Right lobe of liver (tissue), 6 donors: ENCODE results near the gene ABCG4. TPM values are rescaled to one million over a fixed set of nuclear protein-coding genes. Genes with fewer than 3 reads are reported as not detected.

Experiments used
- ATAC-seq, 4 donors: fragments of 200-7000 bp; cut with Tn5 transposase; one replicate each; pipeline ENCODE4 v1.9.1; 2020; ENCODE audit warnings: mild to moderate bottlenecking in 4 of 4, moderate library complexity in 4 of 4
- DNase-seq, 3 donors: peaks; one replicate each; pipeline ENCODE4 v3.0.0-alpha.2; 2020
- H3K27ac ChIP-seq, 3 donors: fragments of 200-600 bp; one replicate each; pipeline ENCODE4 v1.8.0; 2022
- H3K27me3 ChIP-seq, 2 donors: fragments of 200-600 bp; one replicate each; pipeline ENCODE4 v1.8.0; 2022
- H3K36me3 ChIP-seq, 4 donors: fragments of 200-600 bp; sonication (generic) in 1 of 4; one replicate each; pipeline versions ENCODE4 v1.5.1 to v1.8.0; 2017 to 2022; ENCODE audit warnings: control low read depth in 1 of 4
- H3K4me1 ChIP-seq, 4 donors: fragments of 200-600 bp; sonication (generic) in 1 of 4; one replicate each; pipeline versions ENCODE4 v1.5.1 to v1.8.0; 2017 to 2022; ENCODE audit warnings: control low read depth in 1 of 4
- H3K4me3 ChIP-seq, 3 donors: fragments of 200-600 bp; one replicate each; pipeline ENCODE4 v1.8.0; 2022
- H3K9me3 ChIP-seq, 4 donors: fragments of 200-600 bp; sonication (generic) in 1 of 4; one replicate each; pipeline versions ENCODE4 v1.5.1 to v1.8.0; 2017 to 2022; ENCODE audit warnings: control low read depth in 1 of 4
- CTCF ChIP-seq, 4 donors: fragments of 200-600 bp in 3 of 4; fragments of 450-650 bp in 1 of 4; IDR thresholded peaks; one replicate each; pipeline versions ENCODE4 v1.5.1 to v1.8.0; 2016 to 2022; ENCODE audit warnings: antibody characterized with exemption in 4 of 4, mild to moderate bottlenecking in 2 of 4
- POLR2A ChIP-seq: fragments of 450-650 bp; IDR thresholded peaks from one replicate; pipeline ENCODE4 v1.6.1; 2017; ENCODE audit warnings: antibody characterized with exemption, mild to moderate bottlenecking
- WGBS: methylation state at CpG from one replicate; pipeline ENCODE4 v1.1.6; 2018; ENCODE audit warnings: low coverage, low lambda C conversion rate; ENCODE audit not compliant: insufficient coverage; ENCODE audit errors: missing lambda C conversion rate; 5-methylcytosine and 5-hydroxymethylcytosine counted together
- intact Hi-C, 2 donors: fragments of 100-400 bp; cut with DNase I; formaldehyde crosslinking; loops; one replicate each; pipeline versions ENCODE4 v1.11.2 to v1.14.1; 2022
- long read RNA-seq: library from polyadenylated mRNA; unstranded; transcript quantifications from one replicate; pipeline ENCODE4 v2.0.0, GENCODE V29; 2019
- total RNA-seq, 6 experiments: library from RNA; depleted of rRNA in 2 of 6; stranded (reverse); fragments of >200 nt in 2 of 6; fragmentation: NEBNext Ultra II Directional in 3 of 6; extraction: Animal tissue kit (Norgen Biotek cat#: 25700) in 3 of 6; gene quantifications; one replicate each; pipeline versions ENCODE4 v1.1.0 to v1.2.4, GENCODE V29; 2016 to 2023
- donor health status: DM: no; HTN: yes; CAD: no.
- donor health status: DM: no; HTN: no; CAD: no.
- donor health status: DM: no; HTN: no; CAD: no.
- donor health status: DM: no; HTN: yes; CAD: no.
- donor health status: DM: no; HTN: yes; CAD: no.

The ABCG4 gene
- under 1 TPM in 4 of 6 experiments, not detected in 2; 0.04 to 0.22 (median 0.09) TPM for total RNA-seq
- long read RNA-seq: 0 reads

- TF ChIP-seq CTCF (IDR thresholded peaks at IDR 0.05): no peak
- TF ChIP-seq POLR2A: no peak
- H3K27ac ChIP-seq: no peak within 1 kb of the TSS
- peaks cover 0 to 8% (median 0%) of the 10 kb centered on the region in 4 donors for H3K4me1 ChIP-seq
- no peak for DNase-seq
- H3K9me3 ChIP-seq: no peaks in the 10 kb centered on the region
- intact Hi-C loops: no loop called here
- ATAC-seq: peak; percentile 49 to 66 (median 59)
- H3K4me3 ChIP-seq: peak within 1 kb of the TSS; percentile 53 to 64 (median 55)
- peaks cover 0 to 4% of the 10 kb centered on the region in 2 donors for H3K27me3 ChIP-seq
- no peaks in the 10 kb centered on the region for H3K36me3 ChIP-seq
- WGBS: 5% methylated on average over 10 of the region's 73 CpGs
Observed at GRCh38 chr11:119149018-119149785, at the start of gene ABCG4. TSS of gene ABCG4 (plus strand) at chr11:119149052. CDS start at chr11:119149966, 914 bp downstream.

- H3K4me3 ChIP-seq: no peak overlapping the region
- peaks cover 0 to 11% (median 3%) of the 10 kb centered on the region in 4 donors for H3K4me1 ChIP-seq
- DNase-seq (no peak), ATAC-seq (no peak)
- H3K27me3 ChIP-seq: no peaks in the 10 kb centered on the region
- peaks cover 0 to 21% (median 9%) of the 10 kb centered on the region in 4 donors for H3K36me3 ChIP-seq
- TF ChIP-seq CTCF (IDR thresholded peaks at IDR 0.05) (no peak), POLR2A (no peak)
- WGBS: 57% methylated on average over 4 of the region's 6 CpGs
- no peak overlapping the region for H3K27ac ChIP-seq
- intact Hi-C loops: no loop called here
- H3K9me3 ChIP-seq: no peaks in the 10 kb centered on the region
Observed at GRCh38 chr11:119099711-119100110, 49.1 kb upstream of the ABCG4 start.

- ATAC-seq: peak in 1 of 4 donors; percentile 5
Observed at GRCh38 chr11:119100246-119100970, 48.4 kb upstream of the ABCG4 start.

More at GRCh38 chr11:119100246-119100970, 48.4 kb upstream of the ABCG4 start:
- no peak overlapping the region for H3K27ac ChIP-seq
- TF ChIP-seq POLR2A: no peak
- TF ChIP-seq CTCF (IDR thresholded peaks at IDR 0.05): peak; percentile 20 to 47 (median 42)
- WGBS: 30% methylated on average over 6 of the region's 11 CpGs
- DNase-seq: no peak
- H3K27me3 ChIP-seq: no peaks in the 10 kb centered on the region
- intact Hi-C loops: no loop called here
- H3K9me3 ChIP-seq: no peaks in the 10 kb centered on the region
- peaks cover 0 to 21% (median 9%) of the 10 kb centered on the region in 4 donors for H3K36me3 ChIP-seq
- H3K4me1 ChIP-seq: peaks cover 0 to 11% (median 3%) of the 10 kb centered on the region in 4 donors
- peak overlapping the region; percentile 73 to 95 (median 88) for H3K4me3 ChIP-seq
